ENCODE results near the gene PHACTR1.
"Not testable (repeated sequence)": the region's sequence is repeated elsewhere in the genome, so short reads cannot be mapped to it uniquely, and the experiment has no call there.

PHACTR1 gene

DNA sequence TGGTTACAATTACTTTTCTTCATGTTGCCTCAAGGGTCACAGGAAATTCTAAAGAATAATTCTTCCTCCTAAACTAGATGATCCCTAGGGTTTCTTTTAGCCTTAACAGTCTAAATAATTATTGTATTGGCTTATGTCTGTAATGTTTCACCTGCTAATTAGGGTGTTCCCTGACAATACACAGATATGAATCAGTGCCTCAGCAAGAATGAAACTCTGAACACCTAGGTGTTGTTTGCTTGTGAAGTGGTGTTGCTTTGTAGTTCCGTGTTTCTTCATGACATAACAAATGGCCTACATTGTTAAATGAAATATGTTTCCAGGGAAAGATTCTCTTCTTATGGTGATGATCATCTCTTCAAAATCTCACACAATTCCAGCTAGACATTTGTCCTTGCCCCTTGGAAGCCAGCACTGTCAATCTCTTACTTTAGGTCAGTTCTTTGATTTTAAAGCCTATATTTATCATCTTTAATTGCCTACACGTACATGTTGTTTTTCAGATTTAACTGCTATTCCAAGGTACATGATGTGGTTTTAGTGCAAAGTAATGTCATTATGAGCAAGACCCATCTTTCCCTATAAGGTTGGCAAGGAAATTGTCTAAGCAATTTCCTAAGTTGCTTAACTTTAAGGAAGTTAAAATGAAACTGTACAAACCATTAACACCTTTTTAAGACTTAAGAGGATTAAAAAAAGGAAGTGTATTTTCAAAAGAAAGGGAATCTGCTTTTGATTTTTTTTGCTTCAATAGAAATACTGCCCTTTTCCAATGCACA is 499.9 kb downstream of the PHACTR1 start:
- DNase-seq (ENCODE audit: extremely low read depth in 1 of 2, low read depth in 1 of 2) = no peak

- DNase-seq (ENCODE audit: extremely low read depth in 1 of 2, low read depth in 1 of 2) = no peak
These were observed 500.8 kb downstream of the PHACTR1 start for GRCh38 chr6:13217206-13217905.

DNA sequence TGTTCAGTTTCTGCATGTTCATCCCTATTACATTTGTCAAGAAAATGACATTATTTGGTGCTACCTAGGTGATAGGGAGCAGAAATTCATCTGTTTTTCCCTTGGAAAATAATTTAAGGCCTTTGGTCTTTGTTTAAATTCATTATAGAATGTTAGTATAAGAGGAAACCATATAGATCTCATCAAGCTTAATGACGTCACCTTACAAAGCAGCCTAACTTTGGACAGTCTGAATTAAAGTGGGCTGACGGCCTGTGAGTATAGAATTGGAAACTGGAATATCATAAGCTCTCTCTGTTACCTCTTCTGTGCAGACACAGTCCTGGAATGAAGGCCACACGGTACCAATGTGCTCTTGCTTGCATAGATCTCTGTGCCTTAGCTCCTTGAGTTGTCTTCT is 503.7 kb downstream of the PHACTR1 start:
- DNase-seq (ENCODE audit: extremely low read depth in 1 of 2, low read depth in 1 of 2) = no peak

DNA sequence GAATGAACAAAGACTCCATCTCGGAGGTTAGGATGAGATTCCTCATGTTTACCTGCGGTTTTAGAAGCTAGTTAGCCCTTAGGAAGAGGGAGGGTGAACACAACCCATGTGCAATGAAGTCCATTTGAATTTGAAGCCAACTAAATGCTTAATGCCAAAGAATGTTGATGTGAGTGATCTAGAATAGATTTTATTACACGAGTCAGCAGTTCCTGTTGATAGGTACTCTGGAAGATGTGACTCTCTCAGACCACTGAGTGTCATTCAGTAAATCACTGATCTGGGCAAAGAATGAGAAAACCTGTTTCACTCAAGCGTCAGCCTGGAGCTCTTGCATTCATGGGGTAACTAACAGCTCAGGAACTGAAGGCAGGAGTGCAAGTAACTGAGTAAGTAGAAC is 505.5 kb downstream of the PHACTR1 start:
- DNase-seq (ENCODE audit: extremely low read depth in 1 of 2, low read depth in 1 of 2) = no peak

DNA sequence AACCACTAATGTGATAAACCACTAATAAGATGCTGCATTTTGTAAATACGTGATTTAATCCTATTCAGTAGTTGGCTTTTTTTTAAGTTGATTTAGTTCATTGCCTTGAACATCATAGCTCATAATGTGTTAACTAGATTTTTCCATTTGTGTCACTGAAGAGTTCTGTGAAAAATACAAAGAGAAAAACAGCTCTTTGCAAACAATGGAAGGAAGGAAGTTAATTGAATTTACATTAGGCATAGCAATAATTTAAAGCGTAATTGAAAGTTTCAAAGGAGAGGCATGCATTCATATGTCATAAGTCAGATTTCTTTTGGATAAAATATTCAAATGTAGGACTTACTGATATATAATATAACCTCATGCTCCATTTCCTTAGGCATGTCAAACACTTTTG is 509.5 kb downstream of the PHACTR1 start:
- no peak for DNase-seq (ENCODE audit: extremely low read depth in 1 of 2, low read depth in 1 of 2)

- DNase-seq (ENCODE audit: extremely low read depth in 1 of 2, low read depth in 1 of 2) = no peak
These were observed 512.0 kb downstream of the PHACTR1 start for GRCh38 chr6:13228264-13229204.

GRCh38 chr6:13229205-13230085 is 512.9 kb downstream of the PHACTR1 start:
- peak; percentile 13 to 19 for DNase-seq (ENCODE audit: extremely low read depth in 1 of 2, low read depth in 1 of 2)

GRCh38 chr6:13233106-13233505 is 516.5 kb downstream of the PHACTR1 start:
- no peak for DNase-seq (ENCODE audit: extremely low read depth in 1 of 2, low read depth in 1 of 2)

DNA sequence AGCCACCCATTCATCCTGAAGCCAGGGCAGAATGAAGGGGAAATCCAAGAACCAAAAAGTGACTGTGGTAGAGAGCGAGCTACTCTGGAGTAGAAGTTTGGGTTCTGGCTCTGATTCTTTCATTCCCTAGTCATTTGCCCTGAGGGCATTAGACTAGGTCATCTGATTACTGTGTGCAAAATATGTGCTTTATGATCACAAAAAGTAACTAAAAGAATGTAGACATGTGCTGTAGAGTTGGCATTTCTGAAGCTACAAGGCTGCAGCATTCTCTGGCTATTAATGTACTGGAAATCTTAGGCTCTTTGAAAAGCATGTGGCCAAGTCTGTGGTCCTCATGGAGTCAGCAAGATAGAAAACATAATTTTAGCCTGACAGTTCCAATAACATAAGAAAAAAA is 517.6 kb downstream of the PHACTR1 start:
- DNase-seq (ENCODE audit: extremely low read depth in 1 of 2, low read depth in 1 of 2) = no peak

GRCh38 chr6:13235339-13235738 is 518.8 kb downstream of the PHACTR1 start:
- DNase-seq (ENCODE audit: extremely low read depth in 1 of 2, low read depth in 1 of 2) = no peak

DNA sequence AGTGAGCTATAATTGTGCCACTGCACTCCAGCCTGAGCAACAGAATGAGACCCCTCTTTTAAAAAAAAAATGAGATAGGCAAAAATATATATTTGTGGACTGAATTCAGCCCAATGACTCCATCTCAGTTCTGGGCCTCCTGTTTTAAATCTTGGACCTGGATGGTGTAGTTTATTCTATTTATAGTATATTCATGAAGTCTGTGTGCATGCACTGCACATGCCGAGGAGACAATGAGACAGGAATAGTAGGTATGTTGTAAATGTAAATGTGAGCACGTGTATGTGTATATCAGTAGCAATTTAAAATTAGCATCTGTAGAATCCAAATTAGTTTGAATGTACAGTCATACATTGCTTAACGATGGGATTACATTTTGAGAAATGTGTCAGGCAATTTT is 520.8 kb downstream of the PHACTR1 start:
- no peak for DNase-seq (ENCODE audit: extremely low read depth in 1 of 2, low read depth in 1 of 2)

DNA sequence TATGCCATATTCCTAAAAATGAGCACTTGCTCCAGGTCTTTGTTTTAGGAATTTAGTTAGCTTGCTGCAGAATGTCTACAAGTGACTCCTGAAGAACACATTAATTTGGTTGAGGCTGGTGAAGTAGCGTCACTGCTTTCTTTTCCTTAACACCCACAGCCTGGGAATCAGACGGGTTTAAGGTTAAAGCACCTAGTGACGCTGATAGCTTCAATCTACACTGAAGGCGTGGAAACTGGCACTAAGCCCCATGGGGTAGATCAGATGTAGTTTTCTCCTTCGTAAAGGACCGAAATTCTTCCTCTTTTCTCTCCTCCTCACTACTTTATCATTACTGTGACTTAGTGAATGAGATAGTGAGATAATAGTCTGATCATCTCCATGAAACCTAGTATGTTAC is 521.5 kb downstream of the PHACTR1 start:
- no peak for DNase-seq (ENCODE audit: extremely low read depth in 1 of 2, low read depth in 1 of 2)

- no peak for DNase-seq (ENCODE audit: extremely low read depth in 1 of 2, low read depth in 1 of 2)
These were observed 522.2 kb downstream of the PHACTR1 start for GRCh38 chr6:13238640-13239216.

- DNase-seq (ENCODE audit: extremely low read depth in 1 of 2, low read depth in 1 of 2) = no peak
These were observed 523.2 kb downstream of the PHACTR1 start for GRCh38 chr6:13239530-13240455.

- DNase-seq (ENCODE audit: extremely low read depth in 1 of 2, low read depth in 1 of 2) = no peak
These were observed 524.8 kb downstream of the PHACTR1 start for GRCh38 chr6:13241364-13241763.

- DNase-seq (ENCODE audit: extremely low read depth in 1 of 2, low read depth in 1 of 2) = no peak
These were observed 525.6 kb downstream of the PHACTR1 start for GRCh38 chr6:13242178-13242577.

GRCh38 chr6:13242590-13242989 is 526.0 kb downstream of the PHACTR1 start:
- no peak for DNase-seq (ENCODE audit: extremely low read depth in 1 of 2, low read depth in 1 of 2)

- DNase-seq (ENCODE audit: extremely low read depth in 1 of 2, low read depth in 1 of 2) = no peak
These were observed 526.5 kb downstream of the PHACTR1 start for GRCh38 chr6:13243033-13243432.

DNA sequence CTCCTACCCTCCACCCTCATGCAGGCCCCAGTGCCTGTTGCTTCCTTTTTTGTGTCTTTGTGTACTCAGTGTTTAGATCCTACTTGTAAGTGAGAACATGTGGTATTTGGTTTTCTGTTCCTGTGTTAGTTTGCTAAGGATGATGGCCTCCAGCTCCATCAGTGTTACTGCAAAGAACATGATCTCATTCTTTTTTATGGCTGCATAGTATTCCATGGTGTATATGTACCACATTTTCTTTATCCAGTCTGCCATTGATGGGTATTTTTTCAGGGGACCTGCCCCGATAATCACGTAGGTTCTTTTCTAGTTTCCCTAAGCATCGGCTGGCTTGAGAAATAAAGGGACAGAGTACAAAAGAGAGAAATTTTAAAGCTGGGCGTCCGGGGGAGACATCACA is 527.2 kb downstream of the PHACTR1 start:
- not testable (repeated sequence) for DNase-seq (ENCODE audit: extremely low read depth in 1 of 2, low read depth in 1 of 2)
